GM21360 (cell line): Measurements from ENCODE around the gene SEMA6A.

Experiments
- ATAC-seq: cut with Tn5 transposase; IDR thresholded peaks from one replicate; pipeline ENCODE4 v1.9.1; 2021; ENCODE audit warnings: mild to moderate bottlenecking, moderate library complexity; ENCODE audit not compliant: unreplicated experiment

Gene SEMA6A

DNA sequence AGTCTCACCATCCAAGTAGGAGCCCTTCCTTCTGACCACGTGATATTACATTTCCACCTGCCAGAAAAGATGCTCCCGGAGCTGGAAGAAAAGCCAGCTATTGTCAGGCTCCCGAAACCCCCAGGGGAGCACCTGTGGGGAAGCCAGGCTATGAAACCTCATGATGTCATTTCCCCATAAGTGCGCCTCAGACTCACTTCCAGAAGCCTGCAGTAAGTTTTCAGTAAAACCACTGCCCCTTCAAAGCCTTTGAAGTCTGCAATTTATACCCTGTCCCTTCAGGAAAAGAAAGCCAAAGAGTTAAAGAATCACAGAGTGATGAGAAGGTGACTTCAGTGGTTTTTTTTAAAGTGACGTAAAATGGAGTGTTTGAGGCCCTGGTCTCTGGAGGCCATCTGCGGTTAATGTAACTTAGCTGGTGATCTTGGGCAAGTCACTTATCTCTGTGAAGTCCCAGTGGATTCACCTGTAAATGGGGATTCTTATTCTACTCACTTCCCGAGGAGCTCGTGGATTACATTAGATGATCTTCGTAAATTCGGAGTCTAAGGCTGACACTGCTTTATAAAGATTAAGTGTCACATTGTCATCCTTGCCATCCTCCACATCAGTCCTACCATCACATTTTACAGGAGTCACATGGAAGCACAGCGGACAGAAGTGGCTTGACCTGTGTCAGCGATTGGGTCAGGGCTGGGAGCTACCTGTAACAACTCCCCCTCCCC, 2.6 kb upstream of the SEMA6A start:
- ATAC-seq: peak; percentile 65

DNA sequence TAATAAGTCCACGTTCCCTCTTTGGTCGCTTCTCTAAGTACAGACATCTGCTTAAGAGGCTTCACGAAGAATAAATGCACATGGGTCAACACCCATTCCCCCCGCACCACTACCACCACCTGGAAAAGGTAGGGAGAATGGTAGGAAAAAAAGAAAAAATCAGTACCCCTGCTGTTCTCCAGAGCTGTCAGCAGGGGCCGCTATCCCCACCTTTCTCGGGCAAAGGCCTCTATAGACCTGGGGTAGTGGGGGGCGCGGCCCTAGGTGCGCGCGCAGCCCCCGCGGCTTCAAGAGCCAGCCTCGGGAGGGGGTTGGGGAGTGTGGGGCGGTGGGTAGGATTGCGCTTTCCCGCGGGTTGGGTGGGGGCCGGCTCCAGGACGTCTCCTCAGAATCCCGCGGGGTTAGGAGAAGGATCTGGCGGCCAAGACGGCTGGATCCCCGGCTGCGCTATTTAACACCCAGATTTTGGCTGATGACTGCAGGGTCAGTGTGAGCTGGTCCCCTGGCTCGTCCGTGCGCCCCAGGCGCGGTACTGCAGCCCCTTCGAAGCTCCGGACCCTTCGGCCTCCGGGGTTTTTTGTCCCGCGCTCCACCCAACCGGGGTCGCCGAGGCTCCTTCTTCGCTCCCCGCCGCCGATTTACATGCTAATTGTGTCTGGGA, 1.6 kb upstream of the SEMA6A start:
- ATAC-seq: peak; percentile 46

DNA sequence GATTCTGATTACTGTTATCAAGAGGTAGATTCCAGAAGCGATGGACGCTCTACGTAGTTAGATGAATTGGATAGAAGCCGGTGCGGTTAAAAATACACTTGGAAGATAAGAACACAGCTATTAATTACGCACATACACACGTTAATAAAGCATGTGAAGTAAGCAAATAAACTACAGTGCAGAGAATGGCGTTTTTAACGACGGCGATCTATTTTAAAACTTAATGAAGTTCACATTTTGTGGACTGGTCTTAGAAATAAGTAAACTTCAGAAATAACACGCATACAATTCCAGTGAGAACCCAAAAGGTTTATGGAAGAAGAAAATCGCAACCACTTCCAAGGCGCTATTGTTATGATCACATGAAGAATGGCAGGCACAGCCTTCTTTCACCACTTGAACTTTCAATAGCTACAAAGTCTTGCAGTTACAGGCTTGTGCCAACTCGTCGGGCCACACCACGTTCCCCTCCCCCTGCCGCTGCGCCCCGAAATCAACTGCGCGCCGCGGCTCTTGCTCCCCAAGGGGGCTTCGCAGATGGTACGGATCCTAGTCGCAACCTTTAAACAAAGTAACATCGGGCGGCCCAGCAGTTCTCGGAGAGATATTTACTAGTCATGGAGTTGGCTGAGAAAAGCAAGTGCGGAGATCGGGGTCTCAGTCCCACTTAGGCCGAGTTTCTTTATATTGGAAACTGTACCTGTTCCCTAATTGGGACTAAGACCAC, 866 bp upstream of the SEMA6A start:
- ATAC-seq: no peak

DNA sequence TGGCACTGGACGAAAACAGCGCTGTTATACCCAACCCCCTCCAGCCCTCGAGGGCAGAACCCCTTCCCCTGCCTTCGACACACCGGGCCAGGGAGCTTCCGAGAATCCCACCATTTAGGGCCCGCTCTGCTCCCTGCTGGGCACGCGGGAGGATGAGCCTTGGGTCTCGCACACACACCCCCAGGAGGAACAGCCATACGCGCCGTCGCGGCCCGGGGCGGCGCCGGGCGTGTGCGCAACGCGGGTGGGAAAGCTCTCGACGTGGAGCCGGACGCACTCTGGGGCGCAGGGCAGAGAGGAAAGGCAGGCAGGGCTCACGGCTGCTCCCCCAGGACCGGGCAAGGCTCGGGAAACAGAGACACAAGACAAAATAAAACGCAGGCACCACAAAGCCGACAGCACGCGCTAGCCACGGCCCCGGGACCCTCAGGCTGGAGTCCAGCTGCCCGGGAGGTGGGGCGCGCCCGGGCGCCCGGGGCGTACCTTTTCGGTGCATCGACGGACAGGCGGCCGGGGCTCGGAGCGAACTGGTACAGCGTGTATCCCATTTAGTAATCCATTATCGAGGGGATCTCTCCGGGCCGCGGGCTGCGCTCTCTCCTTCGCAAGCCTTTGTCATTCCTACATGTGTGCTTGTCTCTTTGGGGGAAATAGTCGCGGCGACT, 789 bp downstream of the SEMA6A start:
- ATAC-seq: no peak

DNA sequence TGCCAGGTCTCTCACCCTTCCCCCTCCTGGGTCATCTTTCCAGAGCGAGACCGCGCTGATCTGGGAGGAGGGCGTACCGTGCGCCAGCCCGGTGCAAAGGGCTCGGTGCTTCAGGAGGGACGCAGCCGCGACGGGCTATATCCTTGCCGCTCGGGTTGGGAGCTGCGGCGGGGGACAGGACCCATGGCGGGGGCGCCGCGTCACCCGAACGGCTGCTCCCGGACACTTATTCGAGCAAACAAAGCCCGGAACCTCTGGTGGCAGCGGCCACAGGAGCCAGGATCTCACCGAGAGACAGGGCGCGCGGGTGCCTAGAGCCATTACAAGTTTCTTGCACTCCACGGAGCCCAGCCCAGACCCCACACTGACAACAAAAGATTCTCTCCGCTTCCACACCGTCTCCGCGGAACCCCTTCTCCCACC, 1.3 kb downstream of the SEMA6A start:
- no peak for ATAC-seq

DNA sequence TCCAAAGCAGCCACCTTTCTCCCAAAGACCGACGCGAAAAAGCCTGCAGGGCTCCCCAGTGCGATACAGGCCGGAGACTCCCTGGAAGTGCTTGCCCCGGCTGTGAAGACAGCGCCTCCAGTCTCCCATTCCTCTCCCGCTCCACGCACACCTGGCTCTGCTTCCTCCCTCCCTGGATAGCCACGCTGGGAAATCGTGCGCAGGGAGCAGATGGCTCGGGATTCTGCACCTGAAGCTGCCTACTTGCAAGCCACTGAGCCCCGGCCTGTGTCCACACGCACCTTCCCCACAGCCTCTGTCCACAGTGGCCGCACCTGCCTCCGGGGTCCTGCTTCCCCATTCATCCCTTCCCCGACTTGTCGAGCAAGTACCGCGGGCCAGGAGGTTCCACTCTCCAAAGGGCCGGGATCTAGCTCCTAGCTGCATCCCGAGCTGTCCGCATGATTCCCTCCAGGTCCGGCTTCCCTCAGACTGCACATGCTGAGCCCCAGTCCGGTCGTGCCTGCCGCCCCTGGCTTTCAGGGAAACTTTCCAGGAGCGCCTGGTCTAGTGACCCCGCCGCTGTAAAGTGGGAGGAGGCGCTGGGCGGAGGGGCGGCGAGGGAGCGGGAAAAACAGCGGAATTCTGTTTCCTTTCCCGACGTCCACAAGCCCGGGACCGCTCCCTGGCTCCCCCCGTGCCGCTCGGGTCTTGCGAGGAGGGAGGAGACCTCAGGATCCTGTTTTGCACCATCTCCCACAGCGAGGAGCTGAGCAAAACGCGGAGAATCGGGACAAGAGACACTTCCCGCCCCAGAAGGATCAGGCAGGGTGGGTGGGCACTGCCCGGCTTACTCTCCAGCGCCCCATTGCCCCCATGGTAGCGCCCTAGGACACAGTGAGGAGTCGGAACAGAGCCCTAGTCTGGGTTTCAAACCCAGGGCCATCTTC, 2.0 kb downstream of the SEMA6A start:
- ATAC-seq: no peak

DNA sequence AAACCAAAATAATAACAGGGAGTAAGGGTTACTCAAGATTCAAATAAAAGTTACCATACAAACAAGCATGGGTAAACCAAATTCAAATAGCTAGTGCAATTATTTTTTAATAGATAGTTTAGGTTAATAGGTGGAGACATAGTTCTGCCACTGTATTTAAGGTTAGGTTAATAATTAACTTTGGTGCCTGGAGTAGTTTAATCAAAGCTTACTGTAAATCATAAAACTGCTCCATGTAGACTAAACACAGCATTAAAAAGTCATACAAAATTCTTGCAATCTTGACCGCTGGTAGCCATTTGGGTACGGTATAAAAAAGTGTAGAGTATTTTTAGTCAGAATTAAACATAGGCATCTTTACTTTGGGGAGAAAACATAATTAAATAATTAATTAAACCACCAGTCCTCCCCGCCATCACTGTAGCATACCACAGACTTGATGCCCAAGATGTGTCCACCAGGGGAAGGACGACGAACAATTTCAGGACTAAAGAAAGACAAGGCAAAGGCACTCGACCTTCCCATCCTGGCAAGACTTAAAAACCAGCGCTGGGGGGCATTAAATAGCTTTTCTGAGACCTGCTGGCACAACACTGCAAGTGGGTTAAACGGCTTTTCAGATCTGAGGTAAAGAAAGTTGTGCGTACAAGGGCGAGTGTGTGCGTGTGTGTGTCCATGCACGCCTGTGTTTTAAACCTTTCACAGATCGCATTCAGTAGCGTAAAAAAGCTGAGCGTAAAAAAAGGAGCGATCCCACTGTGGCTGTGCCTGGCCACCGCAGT, 2.9 kb downstream of the SEMA6A start:
- ATAC-seq: no peak

DNA sequence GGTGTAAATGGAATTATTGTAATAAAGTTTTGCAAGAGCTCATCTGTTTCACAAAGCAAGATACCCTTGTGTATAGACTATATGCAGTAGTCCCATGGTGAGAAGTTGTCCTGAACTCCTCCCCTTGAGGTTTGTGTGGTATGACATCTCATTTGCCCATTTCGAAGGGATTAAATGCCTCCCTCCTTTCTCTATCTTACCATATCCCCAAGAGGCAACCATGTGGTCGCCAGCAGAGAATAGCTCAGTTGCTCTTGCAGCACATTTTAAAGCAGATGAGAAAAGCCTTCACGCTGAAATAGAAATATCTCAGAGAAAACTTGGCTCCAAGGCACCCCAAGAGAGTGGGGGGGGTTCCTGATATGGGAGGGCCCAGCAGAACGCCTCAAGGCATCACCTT, 4.6 kb downstream of the SEMA6A start:
- ATAC-seq: no peak

DNA sequence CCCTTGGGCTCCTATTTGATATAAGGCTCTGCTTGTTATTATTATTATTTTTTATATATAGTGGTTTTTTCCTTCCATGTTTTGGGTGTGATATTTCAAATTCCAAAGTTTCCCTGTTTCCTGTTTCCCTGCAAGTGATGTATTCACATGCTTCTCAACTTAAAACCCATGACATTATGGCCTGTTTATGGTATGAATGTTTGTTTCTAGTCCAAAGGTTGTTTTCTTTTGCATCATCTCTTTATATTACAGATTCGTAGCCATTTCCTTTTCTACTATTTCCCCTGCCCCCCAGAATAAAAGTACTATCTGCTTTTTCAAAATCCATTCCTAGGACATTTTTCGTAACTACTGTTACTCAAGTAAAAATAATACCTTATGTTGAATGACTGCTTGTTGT, 7.5 kb downstream of the SEMA6A start:
- ATAC-seq: no peak

DNA sequence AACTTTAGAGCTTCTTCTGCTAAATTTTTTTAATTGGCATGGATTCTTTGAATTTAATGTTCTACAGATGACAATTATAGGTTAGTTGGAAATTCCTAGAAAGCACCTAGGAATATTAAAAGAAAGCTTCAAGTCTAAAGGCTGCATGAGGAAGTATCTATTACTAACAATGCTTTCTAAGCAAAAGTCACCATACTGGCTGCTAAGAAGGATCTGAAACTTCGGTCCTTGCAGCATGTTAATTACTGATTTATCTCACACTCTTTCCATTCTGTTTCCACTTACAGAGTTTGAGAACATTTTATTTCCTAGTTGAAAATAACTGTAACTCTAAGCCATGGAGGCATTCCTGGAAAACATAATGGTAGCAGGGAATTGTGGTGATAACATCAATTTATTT, 8.4 kb downstream of the SEMA6A start:
- peak; percentile 72 for ATAC-seq

DNA sequence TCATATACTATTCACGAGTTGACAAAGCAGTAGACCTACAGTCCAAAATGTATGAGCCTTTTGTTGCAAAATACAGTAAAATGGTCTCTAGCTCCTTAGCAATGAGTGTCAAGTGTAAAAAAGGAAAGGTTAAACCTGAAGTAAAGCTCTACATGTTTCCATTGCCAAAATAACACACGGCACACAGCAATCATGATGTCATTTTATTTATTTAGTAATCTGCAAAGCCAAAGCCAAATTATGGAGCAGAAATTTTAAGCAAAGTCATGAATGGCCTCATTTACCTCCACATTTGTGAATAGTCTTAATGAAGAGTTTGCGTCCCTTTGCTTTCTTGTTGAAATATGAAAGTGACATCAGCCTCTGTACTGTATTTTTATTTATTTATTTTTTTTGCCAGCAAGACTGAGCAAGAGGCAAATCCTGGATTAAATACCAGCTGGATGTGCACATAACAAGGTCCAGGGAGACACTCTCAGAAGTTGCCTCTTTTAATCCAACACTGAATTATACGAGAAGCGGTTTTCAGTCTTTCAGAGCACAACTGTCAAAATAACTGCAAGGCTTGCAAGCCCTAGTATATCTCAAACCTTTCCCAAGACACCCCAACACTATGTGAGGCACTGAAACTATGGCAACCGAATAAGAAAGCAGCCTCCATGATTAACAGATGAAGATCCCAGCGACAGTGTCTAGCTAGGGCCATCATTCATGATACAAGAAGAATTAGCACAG, 9.7 kb downstream of the SEMA6A start:
- ATAC-seq: no peak

DNA sequence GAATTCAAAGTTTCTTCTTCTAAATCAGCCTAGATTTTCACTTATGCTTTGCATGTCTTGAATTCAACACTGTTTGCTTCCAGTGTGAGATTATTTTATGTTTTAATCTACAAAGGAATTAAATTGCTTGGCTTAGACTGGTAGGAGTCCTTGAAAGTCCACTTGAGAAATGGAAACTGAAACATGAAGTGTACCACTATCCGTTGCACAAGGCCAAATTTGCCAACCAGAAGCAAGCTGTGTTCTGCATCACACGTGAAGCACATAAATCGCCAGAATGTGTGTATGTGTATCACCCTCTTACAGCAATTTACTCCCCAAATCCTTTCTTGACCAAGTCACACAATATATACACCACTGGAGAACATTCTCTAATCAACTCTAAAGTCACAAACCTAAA, 10.3 kb downstream of the SEMA6A start:
- ATAC-seq: no peak

DNA sequence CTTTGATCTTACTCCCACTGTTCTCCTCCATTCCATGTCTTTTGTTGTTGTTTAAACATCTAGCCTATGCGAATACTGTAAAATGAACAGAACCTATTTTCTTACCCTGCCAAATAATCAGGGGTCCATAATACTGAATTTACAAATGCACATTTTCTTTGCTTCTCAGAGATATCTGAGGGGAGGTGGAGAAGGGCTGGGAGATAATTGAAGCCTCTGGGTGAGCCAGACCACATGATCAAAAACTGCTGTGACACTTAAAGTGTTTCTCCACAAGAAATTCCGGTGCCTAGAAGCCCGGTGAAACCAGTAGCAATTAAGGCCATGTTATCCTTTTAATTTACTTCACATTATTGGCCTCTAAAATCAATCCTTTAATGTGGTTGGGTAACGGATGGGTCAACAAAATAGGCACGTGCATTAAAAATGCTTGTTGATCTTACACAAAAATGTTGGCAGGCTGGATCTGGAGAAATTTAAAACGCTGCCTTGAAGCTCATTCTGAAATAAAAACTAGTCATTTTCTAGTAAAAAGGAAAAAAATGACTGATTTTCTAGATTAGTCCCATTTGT, 10.8 kb downstream of the SEMA6A start:
- ATAC-seq: no peak

DNA sequence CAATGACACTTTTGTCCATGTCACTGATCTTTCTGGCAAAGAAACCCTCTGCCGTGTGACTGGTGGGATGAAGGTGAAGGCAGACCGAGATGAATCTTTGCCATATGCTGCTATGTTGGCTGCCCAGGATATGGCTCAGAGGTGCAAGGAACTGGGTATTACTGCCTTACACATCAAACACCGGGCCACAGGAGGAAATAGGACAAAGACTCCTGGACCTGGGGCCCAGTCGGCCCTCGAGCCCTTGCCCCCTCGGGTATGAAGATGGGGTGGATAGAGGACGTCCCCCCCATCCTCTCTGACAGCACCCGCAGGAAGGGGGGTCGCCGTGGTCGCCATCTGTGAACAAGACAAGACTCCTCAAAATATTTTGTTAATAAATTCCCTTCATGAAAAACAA, 12.0 kb downstream of the SEMA6A start:
- ATAC-seq: no peak

DNA sequence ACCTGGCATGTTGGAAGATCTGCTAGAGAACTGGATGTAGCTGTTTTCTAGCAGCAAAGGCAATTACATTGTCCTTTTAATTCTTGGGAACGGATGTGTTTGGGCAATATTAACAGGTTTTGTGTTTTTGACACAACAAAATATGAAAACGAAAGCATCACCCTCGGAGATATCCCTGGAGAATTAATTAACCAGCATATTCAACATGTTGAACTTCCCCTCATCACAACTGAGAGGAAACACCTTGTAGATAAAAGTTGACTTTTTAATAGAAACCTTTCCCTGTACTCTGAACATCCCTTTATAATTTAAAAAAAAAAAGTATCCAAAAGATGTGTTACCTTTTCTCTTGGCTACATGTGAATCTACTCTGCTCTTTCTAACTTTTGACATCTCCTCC, 13.0 kb downstream of the SEMA6A start:
- ATAC-seq: no peak

DNA sequence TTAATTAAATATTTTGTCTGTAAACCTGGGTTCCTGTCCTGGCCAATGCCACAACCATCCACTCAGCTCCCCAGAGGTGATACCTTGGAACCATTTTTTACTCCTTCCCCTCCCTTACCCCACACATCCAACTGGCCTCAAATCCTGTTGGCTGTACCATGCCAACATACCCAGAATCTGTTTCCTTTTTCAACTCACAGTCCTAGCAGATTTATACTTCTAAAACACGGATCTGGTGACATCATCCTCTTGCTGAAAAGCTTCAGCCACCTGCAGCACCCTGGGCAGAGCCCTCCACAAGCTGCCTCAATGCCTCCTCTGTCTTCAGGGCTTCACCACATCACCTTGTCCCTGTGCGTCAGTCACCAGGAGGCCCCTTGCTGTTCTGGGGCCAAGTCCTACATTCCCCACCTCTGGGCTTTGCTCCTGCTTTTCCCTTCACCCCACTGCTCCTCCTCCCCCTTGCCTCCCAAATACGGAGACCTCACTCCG, 14.9 kb downstream of the SEMA6A start:
- no peak for ATAC-seq

DNA sequence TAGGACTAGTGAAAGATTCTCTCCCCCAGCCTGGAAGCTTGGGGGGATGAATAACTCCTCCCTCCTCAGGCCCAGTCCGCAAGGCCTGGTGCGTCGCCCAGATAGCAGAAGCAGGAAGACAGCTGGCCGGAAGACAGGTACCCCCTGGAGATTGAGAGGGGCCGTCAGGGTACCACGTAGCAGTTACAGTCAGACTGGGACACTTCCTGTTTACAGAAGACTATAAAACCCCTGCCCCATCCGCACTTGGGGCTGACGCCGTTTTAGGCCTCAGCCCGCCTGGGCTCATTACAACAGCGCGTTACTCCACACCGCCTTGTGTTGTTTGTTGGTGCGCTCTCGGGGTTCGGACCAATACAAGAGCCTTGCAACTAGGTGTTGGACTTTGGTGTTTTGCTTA, 15.4 kb downstream of the SEMA6A start:
- ATAC-seq: no peak

DNA sequence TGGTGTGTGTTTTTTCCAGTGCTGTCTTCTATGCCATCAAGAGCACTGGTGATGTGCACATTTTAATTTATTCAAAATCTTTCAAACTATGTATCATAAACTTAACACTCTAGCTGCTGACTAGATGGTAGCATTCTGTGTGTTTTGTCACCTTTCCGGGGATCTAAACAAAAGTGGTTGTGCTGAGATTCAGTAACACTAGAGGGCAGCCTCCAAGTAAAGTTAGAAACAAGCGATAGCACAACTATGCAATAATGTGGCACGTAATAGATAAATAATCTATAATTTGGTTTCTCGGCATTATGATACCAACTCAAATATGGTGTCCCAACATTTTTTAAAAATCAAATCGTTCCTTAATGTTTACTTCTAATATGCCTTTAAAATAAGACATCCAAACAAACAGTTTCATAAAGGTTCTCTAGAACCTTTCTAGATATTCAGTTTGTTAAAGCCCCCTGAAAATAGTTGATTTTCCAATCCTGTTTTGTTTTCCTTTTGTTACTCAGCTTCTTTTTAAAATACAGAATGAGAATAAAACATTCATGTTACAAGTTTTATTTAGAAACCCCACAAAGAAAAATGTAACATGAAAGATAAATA, 16.9 kb downstream of the SEMA6A start:
- ATAC-seq: no peak
